Medulla oblongata (tissue), 1 donor: ENCODE data around the gene COA5.

Experiments used
- DNase-seq: peaks from one replicate; pipeline ENCODE4 v3.0.0-alpha.2; 2015; ENCODE audit errors: extremely low spot score

The COA5 gene

GRCh38 chr2:98552499-98553179, 55.7 kb downstream of the COA5 start:
- DNase-seq, result no peak

GRCh38 chr2:98551316-98551715, 57.0 kb downstream of the COA5 start:
- no peak for DNase-seq

- no peak for DNase-seq
Measured at GRCh38 chr2:98550165-98550564, 58.1 kb downstream of the COA5 start.
